Smooth muscle cell (in vitro differentiated cells): ENCODE results near the gene EEA1. TPM values are rescaled to one million over a fixed set of nuclear protein-coding genes. Genes with fewer than 3 reads are reported as not detected.

Source experiments
- DNase-seq: peaks from one replicate; lab custom pipeline; 2025; ENCODE audit not compliant: unreplicated experiment; lab: John Stamatoyannopoulos, UW
- H2AFZ ChIP-seq: fragments of 200-600 bp; sonication (generic); 2 replicates; pipeline ENCODE4 v1.6.0; 2016; ENCODE audit warnings: antibody characterized with exemption, low read depth, mild to moderate bottlenecking
- H3F3A ChIP-seq: fragments of 200-600 bp; sonication (generic); 2 replicates; pipeline ENCODE4 v1.6.0; 2017; ENCODE audit warnings: antibody characterized with exemption, low read depth
- H3K27ac ChIP-seq: fragments of 200-600 bp; sonication (generic); 2 replicates; pipeline ENCODE4 v1.5.1; 2016; ENCODE audit warnings: low read depth, mild to moderate bottlenecking
- H3K27me3 ChIP-seq: fragments of 200-600 bp; sonication (generic); 2 replicates; pipeline ENCODE4 v1.6.1; 2016; ENCODE audit warnings: low read depth, mild to moderate bottlenecking
- H3K36me3 ChIP-seq: fragments of 200-600 bp; sonication (generic); 2 replicates; pipeline ENCODE4 v1.5.1; 2016; ENCODE audit warnings: low read depth
- H3K4me1 ChIP-seq: fragments of 200-600 bp; sonication (generic); 2 replicates; pipeline ENCODE4 v1.5.1; 2016; ENCODE audit warnings: low read depth
- H3K4me2 ChIP-seq: fragments of 200-600 bp; sonication (generic); 2 replicates; pipeline ENCODE4 v1.6.0; 2016; ENCODE audit warnings: mild to moderate bottlenecking
- H3K4me3 ChIP-seq: fragments of 200-600 bp; sonication (generic); 2 replicates; pipeline ENCODE4 v1.5.1; 2016; ENCODE audit warnings: mild to moderate bottlenecking
- H3K79me2 ChIP-seq: fragments of 200-600 bp; sonication (generic); 2 replicates; pipeline ENCODE4 v1.6.0; 2016; ENCODE audit warnings: low read depth, mild to moderate bottlenecking
- H3K9ac ChIP-seq: fragments of 200-600 bp; sonication (generic); 2 replicates; pipeline ENCODE4 v1.6.0; 2016; ENCODE audit warnings: low read depth
- H3K9me3 ChIP-seq: fragments of 200-600 bp; sonication (generic); replicated peaks from 2 replicates; pipeline ENCODE4 v1.5.1; 2016; ENCODE audit warnings: low read depth
- H4K20me1 ChIP-seq: fragments of 200-600 bp; sonication (generic); 2 replicates; pipeline ENCODE4 v1.6.0; 2016; ENCODE audit warnings: low read depth
- WGBS: methylation state at CpG from one replicate; pipeline ENCODE4 v1.1.7; 2016; ENCODE audit warnings: low lambda C conversion rate; 5-methylcytosine and 5-hydroxymethylcytosine counted together
- polyA plus RNA-seq: library from polyadenylated mRNA; unstranded; fragments of >200 nt; fragmentation: Nextera tagmentation; extraction: Ambion mirVana; gene quantifications from 2 replicates; pipeline ENCODE4 v1.2.1, GENCODE V29; 2016
- total RNA-seq: library from RNA; depleted of rRNA; stranded (reverse); fragments of >200 nt; gene quantifications from 2 replicates; pipeline ENCODE4 v1.2.3, GENCODE V29; 2014
- TF ChIP-seq, protein P1 (sequence below): fragments of 200-600 bp; sonication (generic); IDR thresholded peaks from 2 replicates; pipeline ENCODE4 v1.5.1; 2017; ENCODE audit warnings: borderline replicate concordance, mild to moderate bottlenecking, antibody characterized with exemption; ENCODE audit not compliant: insufficient read depth, poor library complexity, severe bottlenecking

EEA1 gene
- total and polyA plus RNA-seq, 2 experiments from 2014 or later: 25.1 to 29.0 TPM

- no peaks in the 10 kb centered on the region for H4K20me1 ChIP-seq
- 74% methylated on average over 5 of the region's 5 CpGs for WGBS
- no peaks in the 10 kb centered on the region for H3K9me3 ChIP-seq
- H3K36me3 ChIP-seq: no peaks in the 10 kb centered on the region
- TF ChIP-seq, protein P1, sequence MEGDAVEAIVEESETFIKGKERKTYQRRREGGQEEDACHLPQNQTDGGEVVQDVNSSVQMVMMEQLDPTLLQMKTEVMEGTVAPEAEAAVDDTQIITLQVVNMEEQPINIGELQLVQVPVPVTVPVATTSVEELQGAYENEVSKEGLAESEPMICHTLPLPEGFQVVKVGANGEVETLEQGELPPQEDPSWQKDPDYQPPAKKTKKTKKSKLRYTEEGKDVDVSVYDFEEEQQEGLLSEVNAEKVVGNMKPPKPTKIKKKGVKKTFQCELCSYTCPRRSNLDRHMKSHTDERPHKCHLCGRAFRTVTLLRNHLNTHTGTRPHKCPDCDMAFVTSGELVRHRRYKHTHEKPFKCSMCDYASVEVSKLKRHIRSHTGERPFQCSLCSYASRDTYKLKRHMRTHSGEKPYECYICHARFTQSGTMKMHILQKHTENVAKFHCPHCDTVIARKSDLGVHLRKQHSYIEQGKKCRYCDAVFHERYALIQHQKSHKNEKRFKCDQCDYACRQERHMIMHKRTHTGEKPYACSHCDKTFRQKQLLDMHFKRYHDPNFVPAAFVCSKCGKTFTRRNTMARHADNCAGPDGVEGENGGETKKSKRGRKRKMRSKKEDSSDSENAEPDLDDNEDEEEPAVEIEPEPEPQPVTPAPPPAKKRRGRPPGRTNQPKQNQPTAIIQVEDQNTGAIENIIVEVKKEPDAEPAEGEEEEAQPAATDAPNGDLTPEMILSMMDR: no peak
- H3K4me1 ChIP-seq: no peaks in the 10 kb centered on the region
- no peaks in the 10 kb centered on the region for H3K27me3 ChIP-seq
- no peak overlapping the region for H3K4me2 ChIP-seq
- H3K9ac ChIP-seq: no peak overlapping the region
- no peaks in the 10 kb centered on the region for H3F3A ChIP-seq
- no peaks in the 10 kb centered on the region for H3K79me2 ChIP-seq
- H3K27ac ChIP-seq: no peak overlapping the region
- no peak for DNase-seq
- H3K4me3 ChIP-seq: no peak overlapping the region
- H2AFZ ChIP-seq: no peak overlapping the region
Observed at GRCh38 chr12:92953747-92954146, 24.7 kb upstream of the EEA1 start.

GRCh38 chr12:92952394-92952793 is 23.3 kb upstream of the EEA1 start:
- Histone ChIP-seq H4K20me1 (no peaks in the 10 kb centered on the region), H3K9me3 (no peaks in the 10 kb centered on the region)

DNA sequence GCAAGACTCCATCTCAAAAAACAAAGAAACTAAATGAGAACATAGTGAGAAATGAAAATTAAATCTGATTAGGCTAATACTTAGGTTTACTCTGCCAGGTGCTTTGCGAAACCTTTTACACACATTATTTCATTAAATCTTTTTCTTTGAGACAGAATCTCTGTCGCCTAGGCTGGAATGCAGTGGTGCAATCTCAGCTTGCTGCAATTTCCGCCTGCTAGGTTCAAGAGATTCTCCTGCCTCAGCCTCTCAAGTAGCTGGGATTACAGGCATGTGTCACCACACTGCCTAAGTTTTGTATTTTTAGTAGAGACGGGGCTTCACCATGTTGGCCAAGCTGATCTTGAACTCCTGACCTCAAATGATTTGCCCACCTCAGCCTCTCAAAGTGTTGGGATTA is 21.9 kb upstream of the EEA1 start:
- no peak for DNase-seq
- Histone ChIP-seq H3K4me1 (no peaks in the 10 kb centered on the region), H2AFZ (no peak overlapping the region), H3K9me3 (no peaks in the 10 kb centered on the region), H3K27me3 (no peaks in the 10 kb centered on the region), H4K20me1 (no peaks in the 10 kb centered on the region), H3K4me2 (no peak overlapping the region), H3F3A (no peaks in the 10 kb centered on the region), H3K27ac (no peak overlapping the region), H3K9ac (no peak overlapping the region), H3K79me2 (no peaks in the 10 kb centered on the region), H3K4me3 (no peak overlapping the region), H3K36me3 (no peaks in the 10 kb centered on the region)
- 92% methylated on average over 4 of the region's 4 CpGs for WGBS
- TF ChIP-seq, protein P1: no peak

More at GRCh38 chr12:92952394-92952793, 23.3 kb upstream of the EEA1 start:
- no peak overlapping the region for H2AFZ ChIP-seq
- TF ChIP-seq, protein P1: no peak
- H3K27me3 ChIP-seq: no peaks in the 10 kb centered on the region
- no peaks in the 10 kb centered on the region for H3K79me2 ChIP-seq
- no peaks in the 10 kb centered on the region for H3F3A ChIP-seq
- no peak overlapping the region for H3K4me2 ChIP-seq
- H3K9ac ChIP-seq: no peak overlapping the region
- H3K4me1 ChIP-seq: no peaks in the 10 kb centered on the region
- DNase-seq: no peak
- no peak overlapping the region for H3K27ac ChIP-seq
- 88% methylated on average over 7 of the region's 7 CpGs for WGBS
- no peak overlapping the region for H3K4me3 ChIP-seq
- H3K36me3 ChIP-seq: no peaks in the 10 kb centered on the region

GRCh38 chr12:92950011-92950410 is 20.9 kb upstream of the EEA1 start:
- 96% methylated on average over 4 of the region's 4 CpGs for WGBS
- H2AFZ ChIP-seq: no peak overlapping the region
- H3K36me3 ChIP-seq: no peaks in the 10 kb centered on the region

More at GRCh38 chr12:92950011-92950410, 20.9 kb upstream of the EEA1 start:
- no peak overlapping the region for H3K9ac ChIP-seq
- H3K4me1 ChIP-seq: no peaks in the 10 kb centered on the region
- DNase-seq: no peak
- no peaks in the 10 kb centered on the region for H3F3A ChIP-seq
- no peak overlapping the region for H3K4me3 ChIP-seq
- TF ChIP-seq, protein P1: no peak
- H3K27ac ChIP-seq: no peak overlapping the region
- H3K4me2 ChIP-seq: no peak overlapping the region
- H3K27me3 ChIP-seq: no peaks in the 10 kb centered on the region
- no peaks in the 10 kb centered on the region for H3K9me3 ChIP-seq
- no peaks in the 10 kb centered on the region for H3K79me2 ChIP-seq
- no peaks in the 10 kb centered on the region for H4K20me1 ChIP-seq
